GM21360 (cell line): ENCODE results near the gene TRMU.

Experiments
- ATAC-seq: cut with Tn5 transposase; IDR thresholded peaks from one replicate; pipeline ENCODE4 v1.9.1; 2021; ENCODE audit warnings: mild to moderate bottlenecking, moderate library complexity; ENCODE audit not compliant: unreplicated experiment

Gene TRMU

DNA sequence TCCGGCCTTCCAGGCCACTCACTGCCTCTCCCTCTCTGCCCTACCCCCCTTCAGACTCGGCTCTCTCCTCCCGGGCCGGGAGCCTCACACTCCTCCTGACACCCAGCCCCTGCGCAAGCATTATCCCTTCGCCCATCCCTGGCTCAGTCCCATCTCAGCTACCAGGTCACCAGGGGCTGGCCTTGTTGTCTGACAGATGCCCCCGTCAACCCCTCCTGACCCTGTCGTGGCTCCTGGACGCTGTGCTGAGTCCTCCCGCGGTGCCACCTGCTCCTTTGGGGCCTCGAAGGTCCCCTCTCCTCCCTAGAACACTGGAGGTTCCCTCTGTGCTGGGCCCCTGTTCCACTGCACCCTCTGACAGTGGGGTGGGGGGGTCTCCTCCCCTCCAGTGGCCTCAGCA lies 32.9 kb downstream of the TRMU start:
- ATAC-seq: no peak

DNA sequence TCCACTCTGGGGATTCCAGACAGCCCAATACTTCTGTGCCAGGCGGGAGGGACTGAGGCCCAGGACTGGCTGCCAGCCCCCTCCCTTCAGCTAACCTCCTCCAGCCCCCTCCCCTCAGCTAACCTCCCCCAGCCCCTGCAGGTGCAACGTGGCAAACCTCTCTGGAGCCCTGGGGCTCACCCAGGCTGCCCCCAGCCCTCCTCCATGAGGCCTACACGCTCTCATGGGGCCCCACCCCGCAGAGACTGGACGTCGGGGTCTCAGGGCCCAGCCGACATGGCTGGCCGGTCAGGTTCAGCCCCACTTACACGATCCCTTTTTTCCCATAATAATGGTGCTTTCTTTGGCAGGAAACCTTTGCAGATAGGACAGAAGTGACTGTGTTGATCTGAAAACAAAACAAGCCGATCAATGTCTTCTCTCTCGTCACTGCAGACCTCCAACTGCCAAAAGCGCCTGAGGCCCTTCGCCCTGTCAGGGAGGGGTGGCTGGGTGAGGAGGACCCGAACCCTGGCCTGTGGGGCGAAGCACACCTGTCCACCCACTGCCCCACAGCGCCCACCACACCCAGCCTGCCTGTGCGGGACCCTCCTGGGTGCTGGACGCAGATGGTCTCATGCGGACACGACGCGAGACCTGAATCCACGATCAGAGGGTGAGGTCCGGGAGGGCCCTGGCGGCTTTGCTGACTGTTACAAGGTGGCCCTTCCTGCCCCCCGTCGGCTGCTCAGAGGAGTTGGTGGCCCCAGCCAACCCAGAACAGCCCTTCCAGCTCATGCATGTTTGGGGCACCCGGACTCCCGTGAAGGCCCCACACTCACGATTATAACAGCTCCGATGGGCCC lies 33.6 kb downstream of the TRMU start:
- ATAC-seq: no peak

DNA sequence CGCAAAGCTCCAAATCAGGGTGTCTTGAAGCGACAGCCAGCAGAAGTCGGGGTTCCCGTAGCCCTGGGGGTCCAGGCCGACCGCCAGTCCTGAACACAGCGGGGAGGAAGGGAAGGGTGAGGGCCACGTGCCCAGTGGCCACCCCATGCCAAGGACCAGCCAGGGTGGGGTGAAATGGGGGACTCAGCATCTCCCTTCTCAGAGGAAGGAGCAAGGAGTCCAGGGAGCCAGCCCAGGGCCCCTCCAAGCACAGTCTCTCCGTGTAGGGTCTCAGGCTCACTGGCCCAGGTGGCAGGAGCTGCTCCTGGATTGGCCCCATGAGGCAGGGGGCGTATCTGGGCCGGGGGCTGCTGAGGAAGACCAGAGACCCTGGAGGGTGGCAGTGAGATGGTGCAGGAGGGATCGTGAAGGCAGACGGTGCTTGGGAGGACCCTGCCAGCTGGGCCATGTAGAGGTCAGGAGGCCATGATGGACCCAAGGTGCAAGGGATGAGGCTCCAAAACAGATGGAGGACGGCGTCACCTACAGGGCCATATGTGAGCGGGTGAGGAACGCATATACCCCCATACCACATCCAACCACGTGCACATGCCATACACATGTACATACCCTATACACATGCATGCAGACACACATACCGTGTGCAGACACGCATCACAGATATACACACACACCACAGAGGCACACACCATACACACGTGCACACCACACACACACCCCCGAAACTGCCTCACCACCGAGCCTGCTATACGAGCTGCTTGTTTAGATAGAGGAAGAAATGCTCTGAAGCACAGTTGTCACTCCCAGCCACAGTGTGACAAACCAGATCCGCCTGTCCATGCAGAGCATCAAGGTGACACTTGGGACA lies 34.4 kb downstream of the TRMU start:
- ATAC-seq: no peak

DNA sequence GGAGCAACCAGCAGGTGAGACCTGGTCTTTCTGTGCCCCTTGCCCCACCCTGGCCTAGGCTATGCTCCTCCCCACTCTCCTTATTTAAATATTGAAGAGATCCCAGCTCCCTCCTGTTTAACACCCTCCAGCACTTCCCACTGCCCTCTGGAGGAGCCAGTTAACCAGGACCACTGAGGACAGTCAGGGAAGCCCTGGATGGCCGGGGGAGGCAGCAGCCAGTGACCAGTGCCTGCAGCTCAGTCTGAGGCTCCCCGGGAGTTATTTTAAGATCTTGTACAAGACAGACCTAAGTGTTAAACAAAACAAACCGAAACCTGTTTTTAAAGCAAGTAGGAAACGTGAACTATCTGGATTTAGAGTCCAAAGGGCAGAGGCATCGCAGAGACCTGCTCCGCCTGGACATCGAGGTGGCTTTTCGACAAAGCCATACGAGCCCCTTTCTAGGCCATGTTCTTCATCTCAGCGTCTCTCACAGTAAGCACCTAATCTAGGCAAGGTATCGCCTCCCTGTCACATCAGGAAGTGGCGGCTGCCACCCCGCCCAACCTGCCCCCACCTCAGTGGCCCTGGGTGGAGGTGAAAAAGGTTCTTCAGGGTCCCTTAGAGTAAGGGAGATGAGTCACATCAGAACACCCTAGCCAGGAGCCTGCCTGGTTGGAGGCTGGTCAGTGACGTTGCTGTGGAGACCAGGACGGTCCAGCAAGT lies 35.2 kb downstream of the TRMU start:
- ATAC-seq: no peak

DNA sequence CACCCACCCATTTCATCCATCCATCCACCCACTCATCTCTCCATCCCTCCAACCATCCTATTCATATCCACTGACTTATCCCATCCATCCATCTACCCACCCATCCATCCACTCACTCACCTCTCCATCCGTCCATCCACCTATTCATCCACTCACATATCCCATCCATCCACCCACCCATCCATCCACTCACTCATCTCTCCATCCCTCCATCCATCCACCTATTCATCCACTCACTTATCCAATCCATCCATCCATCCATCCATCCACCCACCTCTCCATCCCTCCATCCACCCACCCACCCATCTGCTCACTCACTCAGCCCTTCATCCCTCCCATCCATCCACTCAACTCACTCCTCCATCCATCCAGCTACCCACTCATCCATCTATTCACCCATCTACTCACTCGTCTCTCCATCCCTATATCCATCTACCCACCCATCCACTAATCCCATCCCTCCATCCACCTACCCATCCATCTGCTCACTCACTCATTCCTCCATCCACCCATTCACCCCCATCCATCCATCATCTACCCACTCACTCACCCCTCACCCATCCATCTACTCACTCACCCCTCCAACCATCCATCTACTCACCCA lies 36.2 kb downstream of the TRMU start:
- no peak for ATAC-seq

DNA sequence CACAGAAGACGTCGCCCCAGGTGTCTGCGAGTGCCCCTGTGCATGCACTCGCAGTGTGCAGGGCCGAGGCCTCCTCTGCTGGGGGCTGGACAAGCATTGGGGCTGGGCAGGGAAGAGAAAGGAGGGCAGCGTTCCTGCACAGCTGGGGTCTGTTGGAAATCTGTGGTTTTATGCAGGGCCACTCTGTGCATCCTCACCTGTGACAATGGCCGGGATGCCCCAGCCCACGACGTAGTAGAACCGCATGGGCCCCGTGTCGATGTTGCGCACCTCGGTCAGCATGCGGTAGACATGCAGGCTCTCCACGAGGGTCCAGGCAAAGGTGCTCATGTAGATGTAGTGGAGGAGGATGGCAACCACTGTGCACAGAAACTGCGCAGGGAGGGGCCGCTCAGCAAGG lies 37.2 kb downstream of the TRMU start:
- no peak for ATAC-seq

DNA sequence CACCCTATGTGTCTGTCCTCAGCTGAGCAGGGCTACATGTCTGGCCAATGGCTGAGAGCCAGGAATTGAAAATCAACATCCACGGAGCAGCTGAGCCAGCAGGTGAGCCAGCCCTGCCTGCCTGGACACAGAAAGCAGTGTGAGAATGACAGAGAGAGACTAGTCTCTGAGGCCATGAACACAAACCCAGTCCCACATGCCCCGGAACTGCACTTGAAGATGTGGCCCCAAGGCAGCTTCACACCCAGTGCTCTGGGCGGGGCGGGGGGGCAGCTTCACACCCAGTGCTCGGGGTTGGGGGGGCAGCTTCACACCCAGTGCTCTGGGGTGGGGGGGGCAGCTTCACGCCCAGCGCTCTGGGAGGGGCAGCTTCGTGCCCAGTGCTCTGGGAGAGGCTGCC lies 37.6 kb downstream of the TRMU start:
- no peak for ATAC-seq

DNA sequence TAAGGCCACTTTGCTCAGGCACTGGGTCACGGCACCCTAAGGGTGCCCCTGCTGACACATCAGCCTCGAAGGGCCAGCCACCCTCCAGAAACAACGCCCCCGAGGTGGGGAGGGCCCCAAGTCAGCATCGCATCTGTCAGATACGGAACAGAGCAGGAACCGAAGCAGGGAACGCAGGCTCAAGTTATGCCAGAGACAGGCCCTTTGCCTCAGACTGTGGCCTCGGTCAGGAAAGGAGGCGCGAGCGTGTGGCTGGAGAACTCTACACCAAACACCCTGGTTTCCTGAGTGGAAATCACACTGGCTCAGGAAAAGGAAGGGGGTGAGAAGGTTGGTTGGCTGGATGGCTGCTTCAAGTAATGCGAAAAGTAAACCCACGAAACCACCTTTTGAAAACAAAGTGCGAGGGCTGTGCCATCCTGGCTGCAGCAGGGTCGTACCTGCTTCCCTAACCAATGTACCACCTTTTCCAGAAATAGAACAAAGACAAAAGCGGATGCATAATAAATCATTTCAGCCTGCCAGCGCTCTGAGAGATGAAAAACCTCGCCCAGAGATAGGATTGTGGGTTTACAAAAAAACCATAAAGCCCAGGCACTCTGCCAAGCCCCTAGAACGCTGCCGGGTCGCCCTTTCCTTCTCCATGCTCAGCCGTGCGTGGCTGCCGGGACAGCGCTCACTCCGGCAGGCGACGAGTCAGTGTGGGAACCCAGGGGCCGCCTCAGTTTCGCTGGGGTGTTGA lies 38.6 kb downstream of the TRMU start:
- ATAC-seq: no peak

DNA sequence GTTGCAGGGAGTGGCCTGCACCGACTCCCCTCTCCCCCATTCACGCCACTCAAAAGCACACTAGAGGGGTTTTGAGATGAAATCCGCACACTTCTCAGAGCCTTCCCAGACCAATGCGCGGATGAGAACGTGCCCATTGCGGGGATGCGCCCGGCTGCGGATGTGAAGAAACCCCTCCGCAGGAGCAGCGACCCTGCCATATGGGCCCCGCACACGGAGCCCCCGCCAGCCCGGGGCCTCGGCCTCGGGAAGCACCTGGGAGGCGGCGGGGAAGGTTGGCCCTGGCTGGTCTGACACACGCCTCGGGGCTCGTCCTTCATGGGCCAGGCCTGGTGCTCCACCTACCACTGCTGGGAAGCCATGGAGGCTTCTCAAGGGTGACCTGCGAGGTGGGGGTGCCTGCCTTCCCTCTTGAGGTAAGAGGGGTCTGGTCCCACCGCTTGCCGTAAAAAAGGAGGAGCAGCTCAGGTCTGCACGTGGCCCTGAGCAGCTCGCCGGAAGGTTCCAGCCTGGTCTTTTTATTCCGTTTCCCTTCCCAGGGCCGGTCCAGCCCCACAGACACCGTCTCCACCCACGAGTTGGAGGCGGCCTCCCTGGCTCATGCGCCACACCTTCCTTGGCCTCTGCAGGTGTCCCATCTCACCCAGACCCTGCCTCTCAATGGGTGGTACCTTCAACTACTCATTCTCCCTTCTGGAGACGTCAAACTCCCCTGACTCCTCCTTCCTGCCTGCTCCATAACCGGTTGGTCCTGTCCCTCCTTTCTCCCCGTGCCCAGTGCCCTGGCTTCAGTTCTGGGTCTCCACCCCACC lies 39.4 kb downstream of the TRMU start:
- no peak for ATAC-seq

DNA sequence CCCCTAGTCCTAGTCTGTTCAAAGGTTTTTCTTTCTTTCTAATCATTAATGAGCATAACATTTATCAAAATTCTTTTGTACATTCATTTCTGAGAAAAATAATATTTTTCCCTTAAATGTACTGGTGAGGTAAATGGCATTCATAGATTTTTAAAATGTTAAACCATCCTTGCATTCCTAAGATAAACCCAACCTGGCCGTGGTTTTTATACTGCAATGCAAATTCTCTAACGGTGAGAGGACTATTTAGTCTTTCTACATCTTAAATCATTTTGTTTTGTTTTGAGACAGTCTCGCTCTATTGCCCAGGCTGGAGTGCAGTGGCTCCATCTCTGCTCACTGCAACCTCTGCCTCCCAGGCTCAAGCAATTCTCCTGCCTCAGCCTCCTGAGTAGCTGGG lies 40.6 kb downstream of the TRMU start:
- ATAC-seq: no peak

DNA sequence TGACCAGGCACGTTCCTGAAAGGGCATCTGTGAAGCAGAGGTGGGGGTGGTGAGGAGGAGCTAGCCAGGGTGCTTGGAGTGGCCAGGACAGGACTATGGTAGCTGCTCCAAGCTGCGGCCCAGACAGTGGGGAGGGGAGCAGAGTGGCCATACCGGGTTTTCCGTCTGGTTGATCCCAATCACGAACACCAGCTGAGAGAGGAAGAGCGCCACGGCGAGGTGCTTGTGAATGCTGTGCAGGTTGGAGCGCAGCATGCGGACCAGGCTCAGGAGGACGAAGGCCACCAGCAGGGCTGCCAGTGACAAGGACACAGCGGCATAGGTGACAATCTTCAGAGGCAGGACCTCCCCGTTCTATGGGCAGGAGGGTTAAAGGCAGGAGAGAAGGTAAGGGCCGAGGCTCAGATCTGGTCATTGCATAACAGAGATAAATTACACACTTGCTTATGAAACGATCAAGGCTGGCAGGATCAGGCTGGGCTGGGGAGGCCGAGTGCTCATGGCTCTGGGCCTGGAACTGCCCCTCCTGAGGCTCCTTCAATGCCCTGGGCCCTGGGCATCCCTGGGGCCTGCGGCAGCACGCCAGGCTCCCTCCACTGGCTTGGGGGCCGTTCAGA lies 41.5 kb downstream of the TRMU start:
- ATAC-seq: no peak

DNA sequence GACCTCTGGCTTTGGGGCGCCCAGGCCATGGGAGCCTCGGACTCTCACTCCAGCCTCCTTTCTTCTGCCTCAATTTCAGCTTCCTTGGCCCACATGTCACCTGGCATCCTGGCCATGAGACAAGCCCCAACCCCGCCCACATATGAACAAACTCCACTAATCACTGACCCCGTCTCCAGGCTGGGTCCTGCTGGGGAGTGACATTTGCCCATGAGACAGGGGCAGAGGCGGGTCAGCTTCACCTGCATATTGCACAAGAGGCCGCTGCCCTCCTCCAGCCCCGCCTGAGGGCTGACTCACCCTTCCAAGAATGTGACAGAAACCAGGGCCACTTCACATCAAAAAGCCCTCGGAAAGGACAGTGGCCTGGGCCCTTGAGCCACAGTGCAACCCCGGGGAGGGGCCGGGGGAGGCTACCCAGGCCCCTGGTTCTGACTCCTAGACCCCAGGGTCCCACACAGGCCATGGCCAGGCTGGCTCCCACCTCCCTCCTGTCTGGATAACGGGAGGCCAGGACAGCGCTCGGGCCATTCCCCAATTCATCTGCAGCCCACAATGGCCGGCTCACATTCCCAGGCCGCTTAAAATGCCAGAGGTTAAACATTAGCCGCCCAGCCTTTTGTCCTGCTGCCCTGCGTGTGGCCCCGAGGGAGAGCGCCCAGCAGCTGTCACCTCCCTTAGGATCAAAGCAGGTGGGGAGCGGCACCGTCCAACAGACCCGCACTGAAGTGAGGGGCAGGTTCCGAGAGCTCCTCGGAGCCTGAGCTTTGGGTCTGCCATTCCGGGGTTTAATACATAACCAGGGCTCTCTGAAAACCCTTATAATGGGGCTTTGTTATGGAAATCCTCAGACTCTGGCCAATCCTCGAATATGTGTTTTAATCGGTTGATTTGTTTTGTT lies 42.3 kb downstream of the TRMU start:
- ATAC-seq: no peak

DNA sequence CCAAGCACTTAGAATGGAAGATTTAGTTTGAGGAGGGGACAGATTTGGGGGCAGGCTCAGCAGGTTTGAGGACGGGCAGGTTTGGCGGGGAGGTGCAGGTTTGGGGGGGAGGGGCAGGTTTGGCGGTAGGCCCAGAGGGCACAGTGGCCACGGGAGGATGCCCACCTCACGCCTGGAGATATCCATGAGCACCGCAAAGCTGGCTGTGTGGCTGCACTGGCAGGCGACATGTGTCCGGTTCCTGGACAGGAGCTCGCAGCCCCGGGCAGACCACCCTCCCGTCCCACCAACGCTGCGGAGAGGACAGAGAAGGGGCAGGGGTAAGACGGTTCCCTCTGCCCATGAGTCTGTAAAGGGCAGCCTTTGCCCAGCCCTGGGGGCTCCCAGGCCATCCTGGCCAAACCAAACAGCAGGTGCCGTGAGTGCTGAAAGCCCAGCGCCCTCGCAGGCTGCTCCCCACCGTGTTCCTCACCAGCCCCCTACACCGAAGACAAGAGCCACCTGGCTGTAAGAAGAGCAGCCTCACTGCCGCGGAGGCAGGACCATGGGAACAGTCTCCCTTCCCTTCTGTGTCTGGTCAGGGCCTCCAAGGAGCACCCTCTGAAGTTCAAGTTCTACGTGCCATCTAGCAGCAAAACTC lies 43.0 kb downstream of the TRMU start:
- no peak for ATAC-seq

DNA sequence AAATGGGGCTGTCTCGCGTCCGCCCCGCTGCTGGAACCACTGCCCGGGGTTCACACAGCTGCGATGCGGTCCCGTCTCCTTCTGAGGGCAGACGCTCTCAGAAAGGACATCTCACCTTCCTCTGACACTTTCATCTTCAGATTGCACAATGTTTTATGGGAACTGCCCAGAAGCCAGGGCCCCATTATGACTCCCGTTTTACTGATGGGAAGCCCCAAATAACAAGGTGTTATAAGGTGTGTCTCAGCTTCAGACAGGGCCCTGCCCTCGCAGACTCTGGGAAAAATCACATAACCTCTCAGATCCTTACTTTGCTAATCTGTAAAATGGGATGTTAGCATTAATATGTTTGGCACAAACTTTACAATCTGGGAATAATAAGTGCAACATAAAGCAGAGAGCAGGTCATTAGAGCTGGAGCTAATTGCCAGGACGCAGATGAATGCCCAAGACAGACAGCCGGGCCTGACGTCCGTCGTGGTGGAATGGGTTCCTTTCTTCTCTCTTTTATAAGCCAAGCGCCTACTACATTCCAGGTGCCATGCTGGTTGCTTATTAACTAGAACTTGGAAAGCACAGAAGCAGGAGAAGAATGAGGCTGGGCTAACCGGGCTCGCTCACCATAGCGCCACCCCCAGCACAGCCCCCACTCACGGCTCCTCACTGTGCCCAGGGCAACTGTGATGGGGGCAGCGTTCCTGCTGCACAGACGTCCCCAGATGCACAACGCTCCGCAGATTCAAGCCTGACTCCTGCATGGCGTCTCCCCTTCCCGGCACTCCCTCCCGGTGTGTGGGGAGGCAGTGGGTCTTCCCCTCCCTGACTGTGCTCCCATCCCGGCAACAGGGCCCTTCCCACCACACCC lies 43.8 kb downstream of the TRMU start:
- no peak for ATAC-seq

DNA sequence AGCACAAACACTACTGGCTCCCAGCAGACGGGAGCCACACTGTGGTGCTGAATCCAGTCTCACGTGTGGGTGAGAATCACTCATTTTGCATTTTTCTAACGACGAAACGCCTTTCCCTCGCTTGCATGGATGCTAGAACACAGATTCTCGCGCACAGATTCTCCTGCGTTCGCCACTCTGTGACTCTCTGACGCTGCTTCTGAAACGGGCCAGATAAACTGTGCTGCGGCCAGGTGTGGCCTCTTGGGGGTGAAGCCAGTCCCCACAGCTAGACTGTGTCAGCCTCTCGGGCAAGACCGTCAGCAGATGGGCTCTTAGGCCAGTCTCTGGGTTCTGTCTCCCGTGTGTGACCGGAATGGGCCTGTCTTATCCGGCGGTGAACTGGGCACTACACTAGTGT lies 44.6 kb downstream of the TRMU start:
- ATAC-seq: no peak

DNA sequence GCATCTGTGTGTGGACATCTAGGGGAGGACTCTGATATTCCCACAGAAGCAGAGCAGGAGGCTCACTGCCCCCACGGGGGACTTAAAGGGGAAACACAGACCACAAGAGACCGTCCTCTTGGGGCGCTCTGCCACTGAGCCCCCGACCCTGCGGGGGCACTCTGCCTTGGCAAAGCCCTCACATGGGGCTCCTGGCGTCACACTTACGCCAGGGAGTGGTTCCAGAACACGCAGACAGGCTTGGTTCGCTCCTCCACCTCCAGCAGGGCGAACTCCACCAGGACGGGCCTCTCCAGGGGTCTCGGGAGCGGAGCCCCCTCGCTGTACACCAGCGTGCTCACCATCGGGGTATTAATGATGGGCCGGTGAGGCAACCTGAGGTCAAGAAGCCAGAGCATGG lies 45.1 kb downstream of the TRMU start:
- ATAC-seq: no peak

DNA sequence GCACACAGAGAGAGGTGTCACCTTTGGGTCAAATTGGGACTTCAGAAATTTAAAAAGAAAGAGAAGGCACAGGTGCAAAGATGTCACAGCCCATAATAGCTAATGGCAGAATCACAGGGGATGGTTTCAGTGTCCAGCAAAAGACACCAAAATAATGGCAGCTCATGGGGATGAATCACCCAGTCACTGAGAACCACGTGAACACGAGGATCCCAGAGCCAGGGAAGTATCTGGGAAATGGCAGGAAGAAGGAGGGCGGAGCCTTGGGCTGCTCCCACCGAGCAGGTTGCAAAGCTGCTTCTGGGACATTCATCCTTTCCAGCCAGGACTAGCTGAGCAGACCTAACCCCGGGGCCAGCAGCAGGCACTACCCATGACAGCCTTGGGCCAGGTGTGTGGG lies 45.6 kb downstream of the TRMU start:
- ATAC-seq: no peak
